Right renal pelvis (tissue), 4 donors: Measurements from ENCODE around the gene HSPA12A. TPM values are rescaled to one million over a fixed set of nuclear protein-coding genes. Genes with fewer than 3 reads are reported as not detected.

Source experiments
- DNase-seq, 4 donors: peaks; one replicate each; pipeline ENCODE4 v3.0.0-alpha.2; 2013; ENCODE audit warnings: low read depth in 4 of 4, low spot score in 3 of 4, missing footprints in 1 of 4
- polyA plus RNA-seq, 4 donors: library from polyadenylated mRNA; unstranded; fragments of 120-200 nt; gene quantifications; one replicate each; pipeline ENCODE4 v1.2.1, GENCODE V29; 2013; ENCODE audit not compliant: insufficient read length in 4 of 4

Gene HSPA12A
- polyA plus RNA-seq, 4 donors: 32.8 to 49.4 (median 37.5) TPM

DNA sequence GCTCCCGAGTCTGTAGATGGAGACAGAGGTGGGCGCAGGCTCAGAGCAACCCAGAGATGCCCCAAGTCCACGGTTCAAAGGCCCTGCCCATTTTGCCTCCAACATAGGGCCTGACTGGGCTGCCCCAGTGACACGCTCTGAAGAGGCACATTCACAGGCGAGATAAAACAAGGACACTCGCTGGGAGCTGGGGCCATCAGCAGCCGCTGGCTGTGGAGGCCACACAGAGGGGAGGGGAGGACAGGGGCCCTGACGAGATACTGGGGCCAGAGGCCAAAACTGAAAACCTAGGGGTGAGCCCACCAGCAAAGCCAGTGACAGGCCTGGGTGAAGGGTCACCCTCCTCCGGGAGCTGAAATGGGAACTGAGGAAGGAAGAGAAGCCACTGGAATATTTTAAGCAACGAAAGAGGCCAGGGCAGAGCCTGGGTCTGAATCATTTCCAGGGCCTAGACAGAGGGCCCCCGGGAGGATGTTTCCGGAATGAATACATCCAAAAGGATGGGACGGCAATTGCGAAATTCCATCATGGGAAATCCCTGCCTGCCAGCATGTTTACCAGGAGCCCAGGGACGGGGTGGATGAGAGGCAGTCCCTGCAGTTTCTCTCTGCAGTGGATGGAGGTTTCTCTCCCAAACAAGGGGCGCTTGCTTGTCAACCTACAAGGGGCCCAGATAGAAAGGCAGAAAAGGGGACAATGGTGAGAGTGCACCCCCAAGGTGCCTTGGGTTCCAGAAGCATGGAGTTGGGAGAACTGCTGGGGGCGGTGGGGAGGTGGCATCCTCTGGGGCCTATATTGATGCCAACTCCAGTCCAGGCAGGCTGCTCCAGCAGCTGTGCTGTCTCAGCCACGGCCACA lies 29.0 kb upstream of the HSPA12A start:
- no peak for DNase-seq

DNA sequence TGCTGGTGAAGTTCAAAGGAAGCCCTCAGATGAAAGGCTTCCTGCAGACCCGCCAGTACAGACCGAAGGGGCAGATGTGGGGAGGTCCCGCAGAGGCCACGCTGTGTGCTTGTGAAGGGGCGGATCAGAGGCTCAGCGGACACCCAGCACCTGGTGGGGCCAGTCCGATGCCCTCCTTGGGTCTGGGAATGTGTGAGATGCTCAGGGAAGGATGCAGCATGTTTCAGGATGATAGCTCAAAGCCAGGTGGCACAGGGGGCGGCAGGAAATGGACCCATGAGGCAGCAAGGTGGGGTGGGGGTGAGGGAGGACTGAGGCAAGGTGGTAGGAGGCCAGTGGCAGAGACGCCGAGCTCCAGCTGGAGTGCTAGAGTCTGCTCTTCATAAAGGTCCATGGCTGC lies 27.9 kb upstream of the HSPA12A start:
- DNase-seq: no peak

DNA sequence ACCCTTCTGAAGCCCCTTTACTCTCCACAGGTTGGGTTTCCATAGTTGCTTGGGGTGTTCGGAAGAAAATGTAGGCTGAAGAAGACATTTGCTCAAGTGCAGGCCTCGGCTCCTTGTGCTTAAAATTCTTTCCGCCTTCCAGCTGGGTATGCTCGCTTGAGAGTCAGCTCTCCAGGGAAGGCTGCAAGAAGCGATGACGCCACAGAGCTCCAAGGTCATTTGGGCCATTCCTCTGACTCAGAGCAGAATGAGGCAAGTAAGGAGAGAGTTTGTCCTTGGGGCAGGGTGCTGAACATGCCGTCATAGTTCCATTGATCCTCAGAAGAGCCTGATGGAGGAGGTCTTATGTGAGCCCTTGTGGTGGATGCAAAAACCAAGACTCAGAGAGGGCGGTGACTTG lies 27.4 kb upstream of the HSPA12A start:
- DNase-seq: no peak

DNA sequence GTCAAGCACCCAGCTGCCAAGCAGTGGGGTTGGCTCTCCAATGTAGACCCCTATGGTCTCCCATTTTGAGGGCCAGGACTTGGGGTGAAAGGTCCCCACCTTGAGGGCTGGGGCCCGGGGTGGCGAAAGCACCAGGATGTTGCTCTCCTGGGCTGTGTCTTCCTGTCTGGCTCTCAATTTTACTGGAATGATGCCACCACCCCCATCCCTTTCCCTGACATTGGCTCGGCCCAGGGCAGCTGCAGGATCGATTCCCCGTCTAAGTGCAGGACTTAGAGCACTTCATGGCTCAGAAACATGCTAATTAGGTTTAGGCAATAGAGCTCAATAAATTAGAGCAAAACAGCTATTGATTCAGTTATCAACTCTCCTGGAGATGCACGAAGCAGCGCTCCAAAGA lies 27.0 kb upstream of the HSPA12A start:
- DNase-seq: no peak

DNA sequence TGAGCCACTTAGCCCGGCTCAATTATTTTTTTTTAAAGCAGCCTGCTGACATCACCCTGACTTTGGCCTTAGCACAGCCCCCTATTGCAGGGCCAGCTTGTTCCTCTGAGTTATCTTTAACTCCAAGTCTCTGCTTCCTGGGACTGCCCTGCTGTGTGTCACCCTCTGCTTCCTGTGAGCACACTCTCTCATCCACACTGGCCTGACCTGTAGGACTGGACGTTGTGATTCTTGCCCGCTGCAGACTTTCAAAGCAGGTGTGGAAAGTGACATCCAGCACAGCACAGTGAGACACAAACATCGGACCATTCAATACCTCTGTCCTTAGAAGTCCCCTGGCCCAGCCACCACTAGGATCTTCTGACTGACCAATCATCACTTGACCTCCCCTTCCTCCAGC lies 26.4 kb upstream of the HSPA12A start:
- no peak for DNase-seq

DNA sequence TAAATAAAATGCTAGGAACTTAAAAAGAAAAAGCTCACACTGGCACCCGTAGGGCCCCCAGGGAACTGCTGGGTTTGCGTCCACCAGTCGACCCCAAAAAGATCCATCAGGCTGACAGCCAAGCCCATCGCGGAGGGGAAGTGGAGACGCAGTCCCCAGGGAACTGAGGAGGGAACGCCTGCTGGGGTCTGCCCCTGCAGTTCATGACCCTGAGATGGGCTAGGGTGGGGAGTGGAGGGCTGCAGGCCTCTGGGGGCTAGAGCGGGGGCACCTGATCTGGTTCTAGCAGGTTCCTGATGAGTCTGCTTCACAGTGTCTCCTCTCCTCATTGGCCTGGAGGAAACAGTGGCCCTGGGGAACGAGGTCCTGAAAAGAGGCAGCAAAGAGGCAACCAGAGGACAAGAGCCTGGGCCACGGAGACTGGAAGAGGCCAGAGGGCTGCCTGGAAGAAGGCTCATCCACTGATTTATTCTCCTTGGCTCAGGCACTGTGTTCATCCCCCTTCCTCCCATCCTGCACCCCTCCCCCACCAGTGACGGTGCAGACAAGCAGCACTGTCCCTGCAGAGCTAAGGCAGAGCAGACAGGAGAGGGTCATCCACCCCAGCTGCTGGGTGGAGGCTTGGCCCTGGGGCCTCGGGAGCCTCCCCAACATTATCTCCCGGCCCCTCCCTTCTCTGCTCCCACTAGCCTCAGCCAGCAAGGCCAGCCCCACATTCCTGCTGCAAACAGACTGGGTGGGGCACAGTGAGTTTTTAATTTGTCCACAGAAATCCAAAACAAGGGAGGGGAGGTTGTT lies 24.7 kb upstream of the HSPA12A start:
- DNase-seq: no peak

DNA sequence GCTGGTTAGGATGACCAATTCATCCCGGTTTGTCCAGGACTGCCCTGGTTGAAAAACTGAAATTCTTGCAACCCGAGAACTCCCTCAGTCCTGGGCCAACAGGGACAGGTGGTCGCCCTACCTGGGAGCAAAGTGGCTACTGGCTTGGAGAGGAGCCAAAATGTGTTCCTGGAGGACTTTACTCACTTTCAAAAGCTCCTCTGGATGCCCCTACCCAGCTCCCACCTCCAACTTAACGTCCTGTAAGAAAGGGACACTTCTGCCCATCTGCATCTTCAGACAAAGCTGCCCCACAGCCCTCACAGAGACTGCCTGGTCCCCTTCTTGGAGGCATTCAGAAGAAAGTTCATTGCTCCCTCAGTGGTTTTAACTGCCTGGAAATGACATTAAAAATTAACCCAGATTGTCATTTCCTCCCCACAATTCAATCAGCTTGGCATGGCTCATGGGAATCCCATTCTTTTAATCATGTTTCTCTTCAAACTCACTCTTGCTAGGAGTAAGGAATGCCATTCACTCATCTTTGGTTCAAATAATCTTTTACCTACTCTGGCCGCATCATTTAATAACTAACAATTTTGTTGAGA lies 24.0 kb upstream of the HSPA12A start:
- DNase-seq: no peak

DNA sequence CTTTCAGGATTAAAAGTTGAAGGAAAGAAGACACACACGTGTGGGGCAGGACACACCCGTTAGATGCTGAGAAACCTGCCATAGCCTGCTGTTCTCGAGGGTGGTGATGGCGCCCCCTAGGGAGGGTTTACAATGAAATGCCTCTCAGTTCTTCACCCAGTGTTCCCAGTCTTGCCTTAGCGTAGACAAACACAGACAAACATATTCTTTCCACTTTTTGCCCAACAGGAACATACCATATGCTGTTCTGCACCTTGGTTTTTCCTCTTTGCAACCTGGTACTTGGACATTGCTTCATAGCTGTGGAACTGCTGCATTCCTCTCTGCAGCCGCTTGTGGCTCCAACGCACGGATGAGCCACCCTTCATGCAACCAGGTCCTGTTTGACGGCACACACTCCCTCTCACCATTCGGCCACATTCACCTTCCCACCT lies 23.3 kb upstream of the HSPA12A start:
- DNase-seq: no peak

DNA sequence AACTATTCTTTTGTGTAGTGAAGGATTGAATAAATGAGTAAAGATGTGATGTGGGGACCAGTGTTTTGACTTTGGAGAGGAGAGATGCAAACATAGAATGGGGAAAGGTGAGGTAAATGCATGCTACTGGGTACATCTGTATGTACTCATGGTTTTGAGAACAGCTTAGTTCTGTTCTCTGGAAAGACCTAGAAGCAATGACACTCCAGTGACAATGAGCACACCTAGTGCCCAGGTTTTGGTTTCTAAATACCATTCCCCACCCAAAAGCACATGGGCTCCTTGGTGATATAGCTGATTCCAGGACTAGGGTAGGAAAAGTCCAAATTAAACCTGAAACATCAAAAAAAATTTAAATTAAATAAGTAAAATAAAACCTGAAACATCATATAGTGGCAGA lies 22.6 kb upstream of the HSPA12A start:
- DNase-seq: no peak

DNA sequence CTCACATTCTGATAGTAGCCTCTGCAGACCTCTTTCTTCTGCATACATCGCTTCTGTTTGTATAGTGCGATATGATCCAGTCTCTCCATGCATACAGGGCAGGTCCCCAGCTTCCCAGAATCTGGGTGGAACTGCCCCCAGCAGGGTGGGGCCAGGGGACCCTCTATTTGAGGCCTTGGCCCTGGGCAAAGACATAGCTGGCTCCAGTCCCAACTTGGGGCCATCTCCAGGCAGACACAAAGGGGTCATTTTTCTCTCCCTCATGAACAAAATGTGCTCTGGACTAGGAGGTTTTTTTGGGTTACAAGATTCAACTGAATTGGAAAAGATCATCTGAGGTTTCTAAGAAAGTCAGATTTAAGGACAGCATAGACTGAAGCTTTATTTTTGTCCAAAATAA lies 21.1 kb upstream of the HSPA12A start:
- DNase-seq: no peak

DNA sequence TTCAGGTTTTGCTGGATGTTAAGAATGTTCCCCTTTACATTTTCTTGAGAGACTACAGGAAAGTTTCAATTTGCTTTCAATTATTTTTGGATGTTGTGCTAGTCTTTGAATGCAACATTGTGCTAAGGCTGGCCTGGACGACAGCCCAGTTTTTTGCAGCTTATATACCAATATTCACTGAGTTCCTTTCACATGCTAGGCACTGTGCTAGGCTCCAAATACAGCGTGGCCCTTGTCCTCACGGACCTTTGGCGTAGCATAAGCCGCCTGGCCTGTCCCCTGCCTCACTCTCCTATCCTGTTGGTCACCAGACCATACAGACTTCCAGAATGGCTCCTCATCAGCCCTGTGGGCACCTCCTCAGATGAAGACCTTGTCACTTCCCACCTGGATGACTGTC lies 19.5 kb upstream of the HSPA12A start:
- DNase-seq: no peak

DNA sequence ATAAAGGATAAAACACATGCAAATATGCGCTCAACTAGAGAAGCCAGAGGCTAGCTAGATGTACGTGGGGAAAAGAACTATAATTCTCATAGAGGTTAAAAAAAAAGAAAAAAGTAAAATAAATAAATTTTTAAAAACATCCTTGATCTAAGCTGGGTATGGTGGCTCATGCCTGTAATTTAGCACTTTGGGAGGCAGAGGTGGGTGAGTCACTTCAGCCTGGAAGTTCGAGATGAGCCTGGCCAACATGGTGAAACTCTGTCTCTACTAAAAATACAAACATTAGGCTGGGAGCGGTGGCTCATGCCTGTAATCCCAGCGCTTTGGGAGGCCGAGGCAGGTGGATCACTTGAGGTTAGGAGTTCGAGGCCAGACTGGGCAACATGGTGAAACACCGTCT lies 18.6 kb upstream of the HSPA12A start:
- no peak for DNase-seq

DNA sequence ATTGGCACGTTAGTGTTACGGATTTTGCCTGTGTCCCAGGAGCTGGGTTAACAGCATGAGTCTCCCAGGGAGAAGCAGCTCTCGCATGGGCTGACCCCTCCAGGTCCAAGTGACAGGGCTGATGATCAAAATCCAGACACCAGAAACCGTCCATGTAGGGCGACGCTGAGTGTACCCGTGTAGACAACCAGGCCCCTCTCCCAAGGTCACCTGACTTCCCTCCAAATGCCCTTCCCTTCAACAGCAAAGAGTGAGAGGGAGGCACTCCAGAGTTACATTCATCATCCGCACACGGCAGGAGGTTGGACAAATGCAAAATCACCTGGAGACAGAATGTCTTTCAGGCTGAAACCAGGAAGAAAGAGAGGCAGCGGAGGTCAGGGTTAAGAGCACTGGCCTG lies 14.9 kb upstream of the HSPA12A start:
- no peak for DNase-seq

DNA sequence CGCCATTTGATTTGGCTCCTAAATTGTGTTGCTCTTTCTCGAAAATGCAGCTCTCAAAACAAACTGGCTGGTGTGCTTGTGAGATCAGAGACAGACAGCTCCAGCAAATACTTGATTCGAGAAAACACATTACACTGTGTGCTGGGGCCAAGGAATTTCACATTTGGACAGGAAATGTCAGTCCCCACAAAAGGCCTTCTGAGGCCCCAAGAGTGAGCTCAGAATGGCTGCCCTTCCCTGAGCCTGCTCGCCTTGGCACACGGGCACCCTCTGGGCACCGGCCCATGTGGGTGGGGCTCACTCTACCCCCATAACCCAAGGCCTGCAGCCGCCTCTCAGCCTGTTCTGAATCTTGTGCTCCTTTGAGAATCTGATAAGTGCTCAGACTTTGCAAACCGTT lies 13.9 kb upstream of the HSPA12A start:
- DNase-seq: no peak

DNA sequence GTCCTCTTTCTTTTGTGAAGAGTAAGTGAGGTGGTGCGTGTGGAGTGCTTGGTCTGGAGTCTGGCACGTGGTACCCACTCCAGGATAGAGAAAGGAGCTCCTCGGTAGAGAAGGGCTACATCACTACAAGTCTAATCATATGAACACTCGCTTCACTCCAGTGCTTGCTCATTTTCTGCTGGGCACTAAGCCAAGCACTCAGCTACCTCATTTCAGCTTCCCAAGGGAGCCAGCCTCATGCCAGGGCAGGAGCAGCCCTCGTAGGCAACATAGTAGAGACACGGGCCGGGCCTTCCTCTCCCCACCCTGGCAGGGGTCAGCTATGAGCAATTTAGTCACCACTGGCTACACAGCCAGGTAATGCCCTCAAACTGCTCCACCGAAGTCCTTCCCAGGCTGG lies 11.4 kb upstream of the HSPA12A start:
- no peak for DNase-seq

DNA sequence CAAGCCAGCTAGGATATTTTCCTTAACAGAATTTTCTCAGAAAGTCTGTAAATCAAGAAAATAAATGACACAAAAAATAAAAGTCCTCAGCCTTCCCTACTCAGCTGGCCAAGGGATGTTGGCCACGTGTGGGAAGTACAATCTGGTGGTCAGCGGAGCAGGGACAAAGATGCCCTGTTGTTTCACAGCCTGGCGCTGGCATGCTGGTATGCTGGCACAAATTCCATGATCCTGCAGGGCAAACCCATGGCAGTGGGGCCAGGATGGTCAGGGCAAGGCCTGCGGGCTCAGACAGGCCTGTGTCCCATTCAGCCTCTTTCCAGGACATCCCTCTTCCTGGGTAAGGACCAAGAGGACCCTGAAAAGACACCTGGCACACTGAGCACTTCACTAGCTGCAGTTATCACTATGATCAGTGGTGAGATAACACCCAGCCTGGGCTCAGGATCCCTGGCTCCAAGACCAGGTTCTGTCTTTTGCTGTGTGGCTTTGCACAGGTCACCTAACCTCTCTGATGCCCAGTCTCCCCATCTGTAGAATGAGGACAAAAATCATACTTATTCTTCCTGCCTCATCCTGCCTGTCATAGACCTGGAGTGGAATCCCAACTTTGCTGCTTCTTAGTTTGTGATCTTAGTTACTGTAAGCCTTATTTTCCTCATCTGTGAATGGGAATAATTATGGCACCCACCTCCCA lies 10.8 kb upstream of the HSPA12A start:
- no peak for DNase-seq

DNA sequence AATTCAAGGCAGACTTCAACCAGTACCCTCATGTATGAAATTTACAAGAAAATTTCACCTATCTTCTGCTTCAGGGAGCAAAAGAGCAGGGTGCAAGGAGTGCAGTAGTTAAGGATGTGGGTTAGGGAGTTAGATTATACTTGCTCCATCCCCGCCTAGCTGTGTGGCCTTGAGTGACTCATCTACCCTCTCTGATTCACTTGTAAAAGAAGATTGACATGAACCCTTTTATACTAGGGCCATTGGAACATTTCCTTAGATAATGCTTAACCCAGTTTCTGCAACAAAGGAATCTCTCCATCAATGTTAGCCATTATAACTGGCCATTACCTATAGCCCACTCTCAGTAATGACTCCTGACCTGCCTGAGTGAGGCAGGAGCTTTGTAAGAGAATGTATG lies 10.2 kb upstream of the HSPA12A start:
- no peak for DNase-seq

DNA sequence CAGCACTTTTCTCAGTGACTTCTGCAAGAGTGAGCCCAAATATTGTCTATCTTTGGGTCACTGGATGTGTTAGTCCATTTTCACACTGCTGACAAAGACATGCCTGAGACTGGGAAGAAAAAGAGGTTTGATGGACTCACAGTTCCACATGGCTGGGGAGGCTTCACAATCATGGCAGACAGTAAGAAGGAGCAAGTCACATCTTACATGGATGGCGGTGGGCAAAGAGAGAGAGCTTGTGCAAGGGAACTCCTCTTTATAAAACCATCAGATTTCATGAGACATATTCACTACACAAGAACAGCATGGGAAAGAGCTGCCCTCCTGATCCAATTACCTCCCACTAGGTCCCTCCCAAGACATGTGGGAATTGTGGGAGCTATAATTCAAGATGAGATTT lies 6.1 kb upstream of the HSPA12A start:
- DNase-seq: no peak

DNA sequence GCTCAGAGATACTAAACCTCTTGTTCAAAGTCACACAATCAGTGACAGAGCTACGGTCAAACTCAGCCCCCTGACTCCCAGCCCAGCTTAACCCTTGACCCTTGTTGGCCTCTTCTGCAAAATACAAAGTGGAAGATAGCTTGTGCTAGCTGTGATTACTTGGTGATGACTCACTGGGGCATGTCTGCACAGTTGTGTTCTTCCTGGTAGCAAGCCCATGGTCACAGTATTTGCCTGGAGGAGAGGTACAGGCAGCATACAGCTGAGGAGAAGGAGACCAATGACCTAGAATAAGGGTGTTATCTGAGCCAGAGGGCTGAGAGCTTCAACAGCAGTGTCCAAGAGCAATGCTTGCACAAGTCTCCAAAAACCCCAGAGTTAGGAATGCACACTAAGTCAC lies 5.7 kb upstream of the HSPA12A start:
- DNase-seq: no peak

DNA sequence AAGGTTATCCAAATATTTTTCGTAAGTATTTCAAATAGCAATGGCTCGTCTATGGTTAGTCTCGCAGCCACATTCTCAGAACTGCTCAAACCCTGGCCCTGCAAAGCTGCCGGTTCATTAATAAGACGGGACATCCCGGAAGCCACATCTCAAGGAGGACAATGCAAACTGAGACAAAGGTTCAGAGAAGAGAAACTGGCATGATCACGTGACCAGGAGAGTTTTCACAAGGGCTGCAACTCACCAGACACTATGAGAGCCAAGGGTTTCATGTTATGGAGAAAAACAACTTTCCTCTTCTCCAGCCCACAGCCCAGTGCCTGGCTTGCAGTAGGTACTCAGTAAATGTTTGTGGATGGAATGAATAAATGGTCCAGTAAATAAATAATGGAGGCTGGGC lies 5.0 kb upstream of the HSPA12A start:
- DNase-seq: no peak

DNA sequence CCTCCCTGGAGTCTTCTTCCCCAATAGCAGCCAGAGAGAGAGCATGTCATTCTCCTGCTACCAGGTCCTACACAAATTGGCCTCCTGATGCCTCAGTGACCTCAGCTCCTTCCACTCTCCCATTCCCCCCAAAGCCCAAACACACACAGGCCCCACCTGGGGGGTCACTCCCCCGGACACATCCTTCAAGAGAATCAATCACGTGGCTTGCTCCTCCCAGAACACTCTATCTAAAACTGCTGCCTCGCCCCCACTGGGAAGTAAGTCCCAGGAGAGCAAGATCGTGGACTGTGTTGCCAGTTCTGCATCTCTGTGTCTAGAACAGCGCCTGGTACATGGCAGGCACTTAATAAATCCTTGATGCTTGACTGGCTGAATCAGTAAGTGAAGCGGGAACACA lies 2.5 kb upstream of the HSPA12A start:
- DNase-seq: no peak
